B cell (primary cell): ENCODE data around the gene CYFIP2.

Experiments
- CTCF ChIP-seq: fragments of 200-600 bp; IDR thresholded peaks from one replicate; pipeline ENCODE4 v1.8.0; 2022; ENCODE audit warnings: antibody characterized with exemption, mild to moderate bottlenecking
- EZH2 ChIP-seq: IDR thresholded peaks from 2 replicates; pipeline ENCODE4 v1.6.1; 2012; ENCODE audit warnings: borderline replicate concordance, low read depth, mild to moderate bottlenecking, moderate library complexity, low read length; ENCODE audit not compliant: insufficient read depth, poor library complexity, severe bottlenecking

- TF ChIP-seq CTCF (no peak), EZH2 (no peak)
Measured at GRCh38 chr5:157309796-157310195, 43.9 kb downstream of the CYFIP2 start.
